ENCODE results near the gene ATG3.

DNA sequence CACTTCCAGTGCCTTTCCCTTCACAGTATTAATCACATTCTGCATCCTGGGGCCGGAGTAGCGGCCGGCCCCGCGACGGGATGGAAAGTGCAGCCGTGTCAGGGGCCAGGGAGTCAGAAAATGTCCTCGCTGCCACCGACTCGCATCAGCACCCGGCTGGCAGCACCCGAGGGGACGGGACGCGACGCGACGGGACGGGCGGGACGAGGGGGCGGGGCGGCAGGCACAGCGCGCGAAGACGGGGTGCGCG lies 353 bp downstream of the ATG3 start:
- TF ChIP-seq, protein P1, sequence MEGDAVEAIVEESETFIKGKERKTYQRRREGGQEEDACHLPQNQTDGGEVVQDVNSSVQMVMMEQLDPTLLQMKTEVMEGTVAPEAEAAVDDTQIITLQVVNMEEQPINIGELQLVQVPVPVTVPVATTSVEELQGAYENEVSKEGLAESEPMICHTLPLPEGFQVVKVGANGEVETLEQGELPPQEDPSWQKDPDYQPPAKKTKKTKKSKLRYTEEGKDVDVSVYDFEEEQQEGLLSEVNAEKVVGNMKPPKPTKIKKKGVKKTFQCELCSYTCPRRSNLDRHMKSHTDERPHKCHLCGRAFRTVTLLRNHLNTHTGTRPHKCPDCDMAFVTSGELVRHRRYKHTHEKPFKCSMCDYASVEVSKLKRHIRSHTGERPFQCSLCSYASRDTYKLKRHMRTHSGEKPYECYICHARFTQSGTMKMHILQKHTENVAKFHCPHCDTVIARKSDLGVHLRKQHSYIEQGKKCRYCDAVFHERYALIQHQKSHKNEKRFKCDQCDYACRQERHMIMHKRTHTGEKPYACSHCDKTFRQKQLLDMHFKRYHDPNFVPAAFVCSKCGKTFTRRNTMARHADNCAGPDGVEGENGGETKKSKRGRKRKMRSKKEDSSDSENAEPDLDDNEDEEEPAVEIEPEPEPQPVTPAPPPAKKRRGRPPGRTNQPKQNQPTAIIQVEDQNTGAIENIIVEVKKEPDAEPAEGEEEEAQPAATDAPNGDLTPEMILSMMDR (optimal IDR thresholded peaks at IDR 0.05 in 1 of 3, IDR thresholded peaks at IDR 0.05 in 1 of 3, conservative IDR thresholded peaks at IDR 0.05 in 1 of 3; ENCODE audit: extremely low read depth in 1 of 3, insufficient read depth in 2 of 3, low read length in 3 of 3): no peak
- no peak for TF ChIP-seq EZH2 (IDR thresholded peaks at IDR 0.05; ENCODE audit: low read length)
